ENCODE measurements around the gene CDC20B.

DNA sequence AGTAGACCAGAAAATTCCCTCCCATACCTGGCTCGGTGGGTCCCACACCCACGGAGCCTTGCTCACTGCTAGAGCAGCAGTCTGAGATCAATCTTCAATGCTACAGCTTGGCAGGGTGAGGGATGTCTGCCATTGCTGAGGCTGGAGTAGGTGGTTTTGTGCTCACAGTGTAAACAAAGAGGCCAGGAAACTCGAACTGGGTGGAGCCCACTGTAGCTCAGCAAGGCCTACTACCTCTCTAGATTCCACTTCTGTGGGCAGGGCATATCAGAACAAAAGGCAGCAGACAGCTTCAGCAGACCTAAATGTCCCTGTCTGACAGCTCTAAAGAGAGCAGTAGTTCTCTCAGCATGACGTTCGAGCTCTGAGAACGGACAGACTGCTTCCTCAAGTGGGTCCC, 76.1 kb downstream of the CDC20B start:
- TF ChIP-seq ZFX (IDR thresholded peaks at IDR 0.05) (no peak), ELF1 (IDR thresholded peaks at IDR 0.05; ENCODE audit: borderline replicate concordance, low read depth) (no peak), CEBPB (IDR thresholded peaks at IDR 0.05; ENCODE audit: low read depth) (no peak), EZH2 (IDR thresholded peaks at IDR 0.05) (no peak)
- TF ChIP-seq, protein P1, sequence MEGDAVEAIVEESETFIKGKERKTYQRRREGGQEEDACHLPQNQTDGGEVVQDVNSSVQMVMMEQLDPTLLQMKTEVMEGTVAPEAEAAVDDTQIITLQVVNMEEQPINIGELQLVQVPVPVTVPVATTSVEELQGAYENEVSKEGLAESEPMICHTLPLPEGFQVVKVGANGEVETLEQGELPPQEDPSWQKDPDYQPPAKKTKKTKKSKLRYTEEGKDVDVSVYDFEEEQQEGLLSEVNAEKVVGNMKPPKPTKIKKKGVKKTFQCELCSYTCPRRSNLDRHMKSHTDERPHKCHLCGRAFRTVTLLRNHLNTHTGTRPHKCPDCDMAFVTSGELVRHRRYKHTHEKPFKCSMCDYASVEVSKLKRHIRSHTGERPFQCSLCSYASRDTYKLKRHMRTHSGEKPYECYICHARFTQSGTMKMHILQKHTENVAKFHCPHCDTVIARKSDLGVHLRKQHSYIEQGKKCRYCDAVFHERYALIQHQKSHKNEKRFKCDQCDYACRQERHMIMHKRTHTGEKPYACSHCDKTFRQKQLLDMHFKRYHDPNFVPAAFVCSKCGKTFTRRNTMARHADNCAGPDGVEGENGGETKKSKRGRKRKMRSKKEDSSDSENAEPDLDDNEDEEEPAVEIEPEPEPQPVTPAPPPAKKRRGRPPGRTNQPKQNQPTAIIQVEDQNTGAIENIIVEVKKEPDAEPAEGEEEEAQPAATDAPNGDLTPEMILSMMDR (IDR thresholded peaks at IDR 0.05 in 2 of 3, conservative IDR thresholded peaks at IDR 0.05 in 1 of 3; ENCODE audit: borderline replicate concordance in 1 of 3, insufficient read depth in 1 of 3, low read depth in 2 of 3, low read length in 2 of 3), result no peak
